A549 (cell line): ENCODE measurements around the gene ARHGAP22. TPM values are rescaled to one million over a fixed set of nuclear protein-coding genes. Genes with fewer than 3 reads are reported as not detected.

ENCODE experiments used
- ATAC-seq, 2 experiments: fragments of 200-7000 bp in 1 of 2; fragments of >200 bp in 1 of 2; cut with Nextera tagmentation in 1 of 2; cut with Tn5 transposase in 1 of 2; 3 replicates each; pipeline versions ENCODE4 v1.8.0 to v1.9.1; 2018 to 2020; ENCODE audit warnings: mild to moderate bottlenecking in 1 of 2, moderate library complexity in 1 of 2
- CTCF ChIA-PET: fragments of 300-600 bp; sonication (Branson Sonifier 250); formaldehyde crosslinking; extraction: SDS; loops from one replicate; lab custom pipeline; 2021; ENCODE audit warnings: antibody characterized with exemption, inconsistent platforms; lab: Yijun Ruan, JAX
- POLR2A ChIA-PET: fragments of 350-600 bp; formaldehyde crosslinking; extraction: SDS; loops from one replicate; lab custom pipeline; 2021; ENCODE audit warnings: antibody characterized with exemption, inconsistent platforms; lab: Yijun Ruan, JAX
- DNase-seq, 2 experiments: peaks; one replicate each; pipeline versions ENCODE4 v3.0.0 to v3.0.0-alpha.2; 2011 to 2016; ENCODE audit warnings: low read depth in 1 of 2, low spot score in 1 of 2
- FAIRE-seq: peaks from 2 replicates; lab custom pipeline; 2011; peaks lifted over from hg19 to GRCh38; lab: Jason Lieb, UNC
- H3K27ac ChIP-seq, 2 experiments: fragments of >200 bp; sonication (Bioruptor Twin); formaldehyde crosslinking; 3 replicates each; pipeline ENCODE4 v1.5.1; 2016 to 2017
- H3K4me1 ChIP-seq: fragments of >200 bp; sonication (Bioruptor Twin); formaldehyde crosslinking; 3 replicates; pipeline ENCODE4 v1.6.1; 2016
- H3K4me2 ChIP-seq: fragments of >200 bp; sonication (Bioruptor Twin); formaldehyde crosslinking; 3 replicates; pipeline ENCODE4 v1.6.1; 2016
- H3K4me3 ChIP-seq: fragments of >200 bp; sonication (Bioruptor Twin); formaldehyde crosslinking; 3 replicates; pipeline ENCODE4 v1.5.1; 2016
- H3K9me3 ChIP-seq: fragments of >200 bp; sonication (Bioruptor Twin); formaldehyde crosslinking; 3 replicates; pipeline ENCODE4 v1.6.1; 2016
- BHLHE40 ChIP-seq: IDR thresholded peaks from 2 replicates; pipeline ENCODE4 v1.6.1; 2012; ENCODE audit warnings: low read depth, low read length, inconsistent platforms
- CHD4 ChIP-seq: fragments of 200-600 bp; sonication (generic); IDR thresholded peaks from 2 replicates; pipeline ENCODE4 v1.6.1; 2016; ENCODE audit warnings: antibody characterized with exemption, mild to moderate bottlenecking, borderline replicate concordance
- CTCF ChIP-seq: fragments of >200 bp; sonication (Bioruptor Twin); formaldehyde crosslinking; IDR thresholded peaks from 3 replicates; pipeline ENCODE4 v1.5.1; 2016
- EHF ChIP-seq: fragments of 250-450 bp; sonication (Bioruptor Pico); IDR thresholded peaks from 2 replicates; pipeline ENCODE4 v1.5.0; 2020; ENCODE audit warnings: mild to moderate bottlenecking
- GATA3 ChIP-seq: IDR thresholded peaks from 2 replicates; pipeline ENCODE4 v1.6.1; 2012; ENCODE audit warnings: borderline replicate concordance
- HOXB5 ChIP-seq: fragments of 250-450 bp; sonication (Bioruptor Pico); IDR thresholded peaks from 2 replicates; pipeline ENCODE4 v1.5.0; 2020; ENCODE audit warnings: mild to moderate bottlenecking, moderate library complexity
- MAZ ChIP-seq: fragments of 150-350 bp; IDR thresholded peaks from 2 replicates; pipeline ENCODE4 v1.6.1; 2014; ENCODE audit warnings: antibody characterized with exemption, low read depth, low read length, borderline replicate concordance
- MYC ChIP-seq: IDR thresholded peaks from 2 replicates; pipeline ENCODE4 v1.6.1; 2012; ENCODE audit warnings: mild to moderate bottlenecking, inconsistent platforms, low read length, improper control_type of control experiment, borderline replicate concordance
- NPAS2 ChIP-seq: fragments of 250-450 bp; sonication (Bioruptor Pico); IDR thresholded peaks from 2 replicates; pipeline ENCODE4 v1.8.0; 2022; ENCODE audit warnings: mild to moderate bottlenecking, moderate library complexity, borderline replicate concordance
- NR3C1 ChIP-seq: fragments of >200 bp; sonication (Bioruptor Twin); formaldehyde crosslinking; IDR thresholded peaks from 3 replicates; pipeline ENCODE4 v1.6.1; 2017
- RAD21 ChIP-seq, 2 experiments: fragments of >200 bp in 1 of 2; sonication (Bioruptor Twin) in 1 of 2; formaldehyde crosslinking in 1 of 2; IDR thresholded peaks in 1 of 2; conservative IDR thresholded peaks in 1 of 2; 2 replicates in 1 of 2; 3 replicates in 1 of 2; pipeline ENCODE4 v1.6.1; 2012 to 2018; ENCODE audit warnings: inconsistent platforms in 1 of 2
- RFX5 ChIP-seq: fragments of 450-650 bp; IDR thresholded peaks from 2 replicates; pipeline ENCODE4 v1.7.1; 2014; ENCODE audit warnings: antibody characterized with exemption, mild to moderate bottlenecking, moderate library complexity
- RNF2 ChIP-seq: fragments of 200-600 bp; sonication (generic); IDR thresholded peaks from 2 replicates; pipeline ENCODE4 v1.6.1; 2016; ENCODE audit warnings: low read depth, mild to moderate bottlenecking, antibody characterized with exemption, moderate library complexity, borderline replicate concordance
- TFCP2L1 ChIP-seq: fragments of 250-450 bp; sonication (Bioruptor Pico); IDR thresholded peaks from 2 replicates; pipeline ENCODE4 v1.5.0; 2021; ENCODE audit warnings: mild to moderate bottlenecking
- TP53 ChIP-seq: fragments of 250-450 bp; sonication (Bioruptor Pico); IDR thresholded peaks from 2 replicates; pipeline ENCODE4 v1.5.0; 2021; ENCODE audit warnings: mild to moderate bottlenecking, moderate library complexity
- ZSCAN20 ChIP-seq: fragments of 250-450 bp; sonication (Bioruptor Pico); IDR thresholded peaks from 2 replicates; pipeline ENCODE4 v1.8.0; 2022; ENCODE audit warnings: mild to moderate bottlenecking, moderate library complexity
- WGBS: methylation state at CpG from one replicate; pipeline ENCODE4 v1.1.6; 2017; ENCODE audit errors: missing lambda C conversion rate; 5-methylcytosine and 5-hydroxymethylcytosine counted together
- polyA plus RNA-seq, 4 experiments: library from polyadenylated mRNA; depleted of rRNA in 3 of 4; stranded (reverse); fragments of >200 nt; fragmentation: RNase III in 1 of 4; extraction: RNeasy Plus Mini Kit Qiagen cat#74134 plus additional on column Dnase treatment in 1 of 4; gene quantifications; 2 replicates in 3 of 4; 3 replicates in 1 of 4; pipeline ENCODE4 v1.2.3, GENCODE V29; 2011 to 2017
- TF ChIP-seq, protein P1 (sequence below): IDR thresholded peaks from 2 replicates; pipeline ENCODE4 v1.6.1; 2012
- TF ChIP-seq, protein P2 (sequence below): fragments of >200 bp; sonication (Bioruptor Twin); formaldehyde crosslinking; IDR thresholded peaks from 2 replicates; pipeline ENCODE4 v1.6.1; 2016
- TF ChIP-seq, protein P3 (sequence below): fragments of 150-350 bp; IDR thresholded peaks from 2 replicates; pipeline ENCODE4 v1.6.1; 2014; ENCODE audit warnings: low read depth, mild to moderate bottlenecking, low read length
- TF ChIP-seq, protein P4 (sequence below): fragments of 250-450 bp; sonication (Bioruptor Pico); IDR thresholded peaks from 2 replicates; pipeline ENCODE4 v1.5.0; 2020; ENCODE audit warnings: low read depth, mild to moderate bottlenecking, moderate library complexity
- TF ChIP-seq, protein P5 (sequence below): IDR thresholded peaks from 2 replicates; pipeline ENCODE4 v1.6.1; 2012

The ARHGAP22 gene
- polyA plus RNA-seq, 2 of the 4 experiments (the other 2 are of a cell fraction): 1.9 to 3.2 TPM

- Histone ChIP-seq H3K9me3 (no peaks in the 10 kb centered on the region), H3K4me1 (no peaks in the 10 kb centered on the region), H3K4me3 (no peak overlapping the region), H3K27ac (no peak overlapping the region), H3K4me2 (no peak overlapping the region)
- WGBS: 79% methylated on average over 5 of the region's 5 CpGs
- no peak for FAIRE-seq
- DNase-seq: no peak
- TF ChIP-seq RAD21 (conservative IDR thresholded peaks at IDR 0.05 in 1 of 2, IDR thresholded peaks at IDR 0.05 in 1 of 2) (no peak), MYC (no peak), HOXB5 (no peak), TP53 (CRISPR knock-in tag) (no peak), GATA3 (no peak), CTCF (no peak), BHLHE40 (no peak), TFCP2L1 (CRISPR knock-in tag) (no peak), RFX5 (no peak), EHF (no peak), NPAS2 (CRISPR knock-in tag) (no peak), NR3C1 (no peak)
- TF ChIP-seq, protein P1, sequence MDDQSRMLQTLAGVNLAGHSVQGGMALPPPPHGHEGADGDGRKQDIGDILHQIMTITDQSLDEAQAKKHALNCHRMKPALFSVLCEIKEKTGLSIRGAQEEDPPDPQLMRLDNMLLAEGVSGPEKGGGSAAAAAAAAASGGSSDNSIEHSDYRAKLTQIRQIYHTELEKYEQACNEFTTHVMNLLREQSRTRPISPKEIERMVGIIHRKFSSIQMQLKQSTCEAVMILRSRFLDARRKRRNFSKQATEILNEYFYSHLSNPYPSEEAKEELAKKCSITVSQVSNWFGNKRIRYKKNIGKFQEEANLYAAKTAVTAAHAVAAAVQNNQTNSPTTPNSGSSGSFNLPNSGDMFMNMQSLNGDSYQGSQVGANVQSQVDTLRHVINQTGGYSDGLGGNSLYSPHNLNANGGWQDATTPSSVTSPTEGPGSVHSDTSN: no peak
- TF ChIP-seq, protein P2, sequence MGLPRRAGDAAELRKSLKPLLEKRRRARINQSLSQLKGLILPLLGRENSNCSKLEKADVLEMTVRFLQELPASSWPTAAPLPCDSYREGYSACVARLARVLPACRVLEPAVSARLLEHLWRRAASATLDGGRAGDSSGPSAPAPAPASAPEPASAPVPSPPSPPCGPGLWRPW: no peak
- TF ChIP-seq, protein P3, sequence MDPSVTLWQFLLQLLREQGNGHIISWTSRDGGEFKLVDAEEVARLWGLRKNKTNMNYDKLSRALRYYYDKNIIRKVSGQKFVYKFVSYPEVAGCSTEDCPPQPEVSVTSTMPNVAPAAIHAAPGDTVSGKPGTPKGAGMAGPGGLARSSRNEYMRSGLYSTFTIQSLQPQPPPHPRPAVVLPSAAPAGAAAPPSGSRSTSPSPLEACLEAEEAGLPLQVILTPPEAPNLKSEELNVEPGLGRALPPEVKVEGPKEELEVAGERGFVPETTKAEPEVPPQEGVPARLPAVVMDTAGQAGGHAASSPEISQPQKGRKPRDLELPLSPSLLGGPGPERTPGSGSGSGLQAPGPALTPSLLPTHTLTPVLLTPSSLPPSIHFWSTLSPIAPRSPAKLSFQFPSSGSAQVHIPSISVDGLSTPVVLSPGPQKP: no peak
- no peak for ATAC-seq
- ChIA-PET POLR2A (no interaction called here), CTCF (interaction anchor here (0.7 to 3.5 kb wide), 4 partner anchors 14 to 1388 kb away, joined by 3 to 28 read pairs (median 6); no protein-coding TSS in a partner anchor)
Observed at GRCh38 chr10:48623607-48624132, 18.8 kb upstream of the ARHGAP22 start.

GRCh38 chr10:48623009-48623408 is 18.1 kb upstream of the ARHGAP22 start:
- no peak overlapping the region for H3K4me3 ChIP-seq
- WGBS: 93% methylated on average over 3 of the region's 3 CpGs
- H3K4me1 ChIP-seq: no peaks in the 10 kb centered on the region
- H3K4me2 ChIP-seq: no peak overlapping the region
- FAIRE-seq (no peak), DNase-seq (no peak), ATAC-seq (no peak)
- no peaks in the 10 kb centered on the region for H3K9me3 ChIP-seq
- CTCF ChIA-PET: interaction anchor here (1.2 to 3.5 kb wide), 3 partner anchors 15 to 35 kb away, joined by 4 to 28 read pairs (median 5); no protein-coding TSS in a partner anchor
- POLR2A ChIA-PET: no interaction called here
- H3K27ac ChIP-seq: no peak overlapping the region
- TF ChIP-seq, protein P4, sequence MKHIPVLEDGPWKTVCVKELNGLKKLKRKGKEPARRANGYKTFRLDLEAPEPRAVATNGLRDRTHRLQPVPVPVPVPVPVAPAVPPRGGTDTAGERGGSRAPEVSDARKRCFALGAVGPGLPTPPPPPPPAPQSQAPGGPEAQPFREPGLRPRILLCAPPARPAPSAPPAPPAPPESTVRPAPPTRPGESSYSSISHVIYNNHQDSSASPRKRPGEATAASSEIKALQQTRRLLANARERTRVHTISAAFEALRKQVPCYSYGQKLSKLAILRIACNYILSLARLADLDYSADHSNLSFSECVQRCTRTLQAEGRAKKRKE: no peak
- TF ChIP-seq, protein P5, sequence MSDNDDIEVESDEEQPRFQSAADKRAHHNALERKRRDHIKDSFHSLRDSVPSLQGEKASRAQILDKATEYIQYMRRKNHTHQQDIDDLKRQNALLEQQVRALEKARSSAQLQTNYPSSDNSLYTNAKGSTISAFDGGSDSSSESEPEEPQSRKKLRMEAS: no peak
- TF ChIP-seq MAZ (no peak), RNF2 (no peak), TFCP2L1 (CRISPR knock-in tag) (no peak), EHF (no peak), HOXB5 (no peak), ZSCAN20 (CRISPR knock-in tag) (no peak), CHD4 (no peak)
- TF ChIP-seq, protein P1: no peak
